Measurements from ENCODE around the gene UFD1. TPM values are rescaled to one million over a fixed set of nuclear protein-coding genes. Genes with fewer than 3 reads are reported as not detected.

The UFD1 gene
- total RNA-seq, 2 experiments from 2014 or later = 65.0 to 78.0 TPM

DNA sequence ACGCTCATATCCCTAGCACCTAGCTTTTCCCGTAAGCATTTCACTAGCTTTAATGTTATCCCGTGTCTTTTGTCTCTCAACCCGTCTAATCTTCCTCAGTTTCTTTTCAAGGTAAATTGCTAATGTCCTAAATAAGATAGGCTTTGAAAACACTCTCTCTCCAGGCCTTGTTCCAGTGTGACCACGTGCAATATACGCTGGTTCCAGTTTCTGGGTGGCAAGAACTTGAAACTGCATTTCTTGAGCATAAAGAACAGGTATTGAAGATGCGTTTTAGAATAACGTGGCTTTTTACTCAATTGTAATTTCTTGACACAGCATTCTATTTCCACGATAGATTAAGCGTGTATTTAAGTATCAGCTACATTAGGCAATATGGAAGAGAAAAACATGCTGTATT lies 1.8 kb upstream of the UFD1 start:
- DNase-seq (no peak), ATAC-seq (no peak)
- intact Hi-C loops (cut with micrococcal nuclease) = no loop called here
- ChIA-PET POLR2A (interaction anchor here (1.2 to 1.6 kb wide), 3 partner anchors 7 to 50 kb away, joined by 3 to 7 read pairs (median 4); partner anchors contain the start of gene HIRA), CTCF (interaction anchor here (1.0 to 1.2 kb wide), 2 partner anchors 8 to 149 kb away, joined by 3 to 6 read pairs; no protein-coding TSS in a partner anchor)
- peak overlapping the region; percentile 99 for H3K4me3 Mint-ChIP-seq
- H3K9me3 Mint-ChIP-seq = no peaks in the 10 kb centered on the region
- no peak for TF ChIP-seq CTCF (IDR thresholded peaks at IDR 0.05)
- peaks cover 42% of the 10 kb centered on the region for H3K36me3 Mint-ChIP-seq (ENCODE audit: low read depth)
- H3K27ac Mint-ChIP-seq = peak overlapping the region; percentile 99
- H3K4me1 Mint-ChIP-seq (ENCODE audit: low read depth) = peaks cover 23% of the 10 kb centered on the region
- H3K27me3 Mint-ChIP-seq = no peaks in the 10 kb centered on the region

- no peak for ATAC-seq
- Mint-ChIP-seq H3K27me3 (no peaks in the 10 kb centered on the region), H3K36me3 (ENCODE audit: low read depth) (peaks cover 42% of the 10 kb centered on the region), H3K4me1 (ENCODE audit: low read depth) (peaks cover 26% of the 10 kb centered on the region), H3K4me3 (peak overlapping the region; percentile 99), H3K9me3 (no peaks in the 10 kb centered on the region), H3K27ac (peak overlapping the region; percentile 99)
- DNase-seq = peak; percentile 28
- no peak for TF ChIP-seq CTCF (IDR thresholded peaks at IDR 0.05)
- intact Hi-C loops (cut with micrococcal nuclease) = no loop called here
- ChIA-PET POLR2A (interaction anchor here (1.0 to 1.8 kb wide), 7 partner anchors 8 to 60 kb away, joined by 3 to 7 read pairs (median 4); partner anchors contain the start of gene HIRA), CTCF (interaction anchor here (0.9 to 1.2 kb wide), 3 partner anchors 9 to 181 kb away, joined by 3 to 6 read pairs (median 3); no protein-coding TSS in a partner anchor)
Measured at GRCh38 chr22:19480173-19480568, 1.2 kb upstream of the UFD1 start.

DNA sequence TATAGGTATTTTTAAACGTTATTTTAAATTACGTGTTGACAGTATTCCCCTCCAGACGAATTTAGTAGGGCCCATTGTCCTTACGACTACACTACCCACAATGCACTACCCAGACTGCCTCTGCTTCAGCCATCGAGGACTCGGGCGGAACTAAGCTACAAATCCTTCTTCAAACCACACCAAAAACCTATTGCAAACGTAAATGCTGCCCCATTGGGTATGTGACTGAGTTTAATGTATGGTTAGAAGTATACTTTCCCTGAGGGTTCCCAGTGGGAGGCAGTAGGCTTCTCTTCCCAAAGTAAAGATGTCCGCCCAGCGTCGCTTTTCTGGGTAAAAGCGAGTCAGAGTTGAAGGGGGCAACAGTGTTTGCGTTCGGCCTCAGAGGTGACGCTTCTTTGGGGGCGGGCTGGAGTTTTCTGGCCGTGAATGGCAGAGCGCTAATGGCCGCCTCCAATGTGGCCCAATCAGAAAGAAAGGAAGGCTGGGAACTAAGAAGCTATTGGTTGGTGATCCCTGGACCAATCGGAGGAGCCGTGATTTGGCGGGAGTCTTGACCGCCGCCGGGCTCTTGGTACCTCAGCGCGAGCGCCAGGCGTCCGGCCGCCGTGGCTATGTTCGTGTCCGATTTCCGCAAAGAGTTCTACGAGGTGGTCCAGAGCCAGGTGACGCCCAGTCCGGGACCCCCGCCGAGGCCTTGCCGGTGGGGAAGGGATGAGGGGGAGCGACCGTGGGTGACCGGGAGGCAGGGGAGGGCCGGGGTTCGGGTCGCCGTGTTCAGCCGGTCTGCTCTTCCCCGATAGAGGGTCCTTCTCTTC lies 571 bp upstream of the UFD1 start, which contains the start of gene CDC45:
TSS of gene CDC45 (plus strand) at position 566 of the 818 bp plus-strand sequence. CDS start at position 615, 49 bp downstream.
- intact Hi-C loops (cut with micrococcal nuclease) = no loop called here
- Mint-ChIP-seq H3K4me3 (peak within 1 kb of the TSS; percentile 99), H3K27ac (peak within 1 kb of the TSS; percentile 99), H3K27me3 (no peaks in the 10 kb centered on the region), H3K4me1 (ENCODE audit: low read depth) (peaks cover 26% of the 10 kb centered on the region), H3K9me3 (no peaks in the 10 kb centered on the region), H3K36me3 (ENCODE audit: low read depth) (peaks cover 37% of the 10 kb centered on the region)
- DNase-seq = peak; percentile 98
- CTCF ChIA-PET = interaction anchor here (0.9 to 1.2 kb wide), 2 partner anchors 10 to 180 kb away, joined by 3 read pairs; no protein-coding TSS in a partner anchor
- peak; percentile 94 for ATAC-seq
- POLR2A ChIA-PET = interaction anchor here (0.6 to 1.8 kb wide), 14 partner anchors 8 to 147 kb away, joined by 3 to 7 read pairs (median 4); partner anchors contain the start of genes C22orf39 and HIRA
- no peak for TF ChIP-seq CTCF (IDR thresholded peaks at IDR 0.05)

GRCh38 chr22:19478045-19478900 lies 720 bp downstream of the UFD1 start:
- intact Hi-C loops (cut with micrococcal nuclease) = no loop called here
- TF ChIP-seq CTCF (IDR thresholded peaks at IDR 0.05) = no peak
- H3K27ac Mint-ChIP-seq = peak overlapping the region; percentile 82
- ATAC-seq = no peak
- no peaks in the 10 kb centered on the region for H3K9me3 Mint-ChIP-seq
- peaks cover 33% of the 10 kb centered on the region for H3K36me3 Mint-ChIP-seq (ENCODE audit: low read depth)
- peak; percentile 33 for DNase-seq
- ChIA-PET CTCF (interaction anchor here (0.6 to 2.3 kb wide), 6 partner anchors 96 to 334 kb away, joined by 3 to 12 read pairs (median 4); partner anchors contain the start of genes ESS2 and SLC25A1), POLR2A (interaction anchor here (0.6 to 1.8 kb wide), 8 partner anchors 16 to 524 kb away, joined by 3 to 13 read pairs (median 5); partner anchors contain the start of gene HIRA)
- peaks cover 26% of the 10 kb centered on the region for H3K4me1 Mint-ChIP-seq (ENCODE audit: low read depth)
- peak overlapping the region; percentile 99 for H3K4me3 Mint-ChIP-seq
- no peaks in the 10 kb centered on the region for H3K27me3 Mint-ChIP-seq

All from activated CD8-positive, alpha-beta T cell treated with anti-CD3 and anti-CD28 coated beads for 36 hours (primary cell).